ENCODE results near the gene COL8A2.

COL8A2 gene

DNA sequence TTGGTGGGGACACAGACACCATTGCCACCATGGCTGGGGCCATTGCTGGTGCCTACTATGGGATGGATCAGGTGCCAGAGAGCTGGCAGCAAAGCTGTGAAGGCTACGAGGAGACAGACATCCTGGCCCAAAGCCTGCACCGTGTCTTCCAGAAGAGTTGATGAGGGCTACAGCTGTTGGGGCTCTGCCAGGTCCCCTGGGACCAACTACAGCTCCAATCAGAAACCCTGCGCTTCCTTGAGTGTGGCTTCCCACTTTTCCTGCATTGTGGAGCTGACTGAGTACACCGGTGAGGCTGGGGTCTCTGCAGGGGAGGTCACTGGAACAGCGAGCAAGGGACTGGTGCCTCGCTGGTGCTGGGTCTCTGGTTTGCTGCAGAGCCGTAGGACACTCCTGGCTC lies 31.8 kb downstream of the COL8A2 start:
- no peak overlapping the region for H3K27ac ChIP-seq
- TF ChIP-seq ZFX (IDR thresholded peaks at IDR 0.05; ENCODE audit: borderline replicate concordance), result no peak
- TF ChIP-seq, protein P1, sequence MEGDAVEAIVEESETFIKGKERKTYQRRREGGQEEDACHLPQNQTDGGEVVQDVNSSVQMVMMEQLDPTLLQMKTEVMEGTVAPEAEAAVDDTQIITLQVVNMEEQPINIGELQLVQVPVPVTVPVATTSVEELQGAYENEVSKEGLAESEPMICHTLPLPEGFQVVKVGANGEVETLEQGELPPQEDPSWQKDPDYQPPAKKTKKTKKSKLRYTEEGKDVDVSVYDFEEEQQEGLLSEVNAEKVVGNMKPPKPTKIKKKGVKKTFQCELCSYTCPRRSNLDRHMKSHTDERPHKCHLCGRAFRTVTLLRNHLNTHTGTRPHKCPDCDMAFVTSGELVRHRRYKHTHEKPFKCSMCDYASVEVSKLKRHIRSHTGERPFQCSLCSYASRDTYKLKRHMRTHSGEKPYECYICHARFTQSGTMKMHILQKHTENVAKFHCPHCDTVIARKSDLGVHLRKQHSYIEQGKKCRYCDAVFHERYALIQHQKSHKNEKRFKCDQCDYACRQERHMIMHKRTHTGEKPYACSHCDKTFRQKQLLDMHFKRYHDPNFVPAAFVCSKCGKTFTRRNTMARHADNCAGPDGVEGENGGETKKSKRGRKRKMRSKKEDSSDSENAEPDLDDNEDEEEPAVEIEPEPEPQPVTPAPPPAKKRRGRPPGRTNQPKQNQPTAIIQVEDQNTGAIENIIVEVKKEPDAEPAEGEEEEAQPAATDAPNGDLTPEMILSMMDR (IDR thresholded peaks at IDR 0.05), result no peak

DNA sequence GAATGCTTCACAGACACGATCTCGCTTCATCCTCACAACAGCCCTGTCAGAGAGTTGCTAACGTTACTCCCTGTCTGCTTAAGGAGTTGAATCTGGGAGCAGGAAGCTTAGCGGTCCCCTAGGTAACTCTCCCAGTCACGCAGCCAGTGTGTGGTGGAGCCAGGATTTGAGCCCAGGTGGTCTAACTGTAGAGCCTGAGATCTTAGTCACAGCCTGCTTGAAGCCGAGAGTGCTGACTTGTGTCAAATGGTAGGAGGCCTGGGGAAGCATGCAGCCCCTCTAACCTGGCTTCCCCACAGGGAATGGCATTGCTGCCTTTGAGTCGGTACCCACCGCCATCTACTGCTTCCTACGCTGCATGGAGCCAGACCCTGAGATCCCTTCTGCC lies 32.2 kb downstream of the COL8A2 start:
- TF ChIP-seq, protein P1 (IDR thresholded peaks at IDR 0.05), result no peak
- TF ChIP-seq ZFX (IDR thresholded peaks at IDR 0.05; ENCODE audit: borderline replicate concordance), result no peak
- H3K27ac ChIP-seq, result no peak overlapping the region

DNA sequence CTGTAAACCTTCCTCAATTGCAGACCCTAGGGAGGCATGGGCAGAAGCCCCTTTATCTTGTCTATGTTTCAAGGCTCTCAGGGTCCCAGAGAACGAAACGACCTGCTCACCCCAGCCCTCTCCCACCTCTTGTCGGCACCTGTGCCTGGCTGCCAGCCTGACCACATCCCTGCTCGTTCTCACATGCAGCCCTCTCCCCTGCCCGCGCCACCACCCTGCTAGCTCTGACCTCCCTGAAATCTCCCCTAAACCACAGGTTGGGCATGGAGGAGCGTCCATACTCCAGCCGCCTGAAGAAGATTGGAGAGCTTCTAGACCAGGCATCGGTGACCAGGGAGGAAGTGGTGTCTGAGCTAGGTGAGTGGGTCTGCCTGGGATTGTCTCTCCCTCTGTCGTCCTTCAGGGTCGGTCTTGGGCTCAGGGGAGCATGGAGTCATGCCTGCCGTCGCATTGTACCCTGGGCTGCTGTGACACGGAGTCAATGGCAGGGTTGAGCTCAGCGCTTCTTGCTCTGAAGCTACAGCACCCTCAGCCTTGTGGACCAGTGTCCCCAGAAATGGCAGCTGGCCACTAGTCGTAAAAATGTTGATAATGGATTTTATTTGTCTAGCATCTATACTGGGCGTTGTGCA lies 32.7 kb downstream of the COL8A2 start:
- no peak for TF ChIP-seq ZFX (IDR thresholded peaks at IDR 0.05; ENCODE audit: borderline replicate concordance)
- TF ChIP-seq, protein P1 (IDR thresholded peaks at IDR 0.05), result no peak
- H3K27ac ChIP-seq, result no peak overlapping the region

DNA sequence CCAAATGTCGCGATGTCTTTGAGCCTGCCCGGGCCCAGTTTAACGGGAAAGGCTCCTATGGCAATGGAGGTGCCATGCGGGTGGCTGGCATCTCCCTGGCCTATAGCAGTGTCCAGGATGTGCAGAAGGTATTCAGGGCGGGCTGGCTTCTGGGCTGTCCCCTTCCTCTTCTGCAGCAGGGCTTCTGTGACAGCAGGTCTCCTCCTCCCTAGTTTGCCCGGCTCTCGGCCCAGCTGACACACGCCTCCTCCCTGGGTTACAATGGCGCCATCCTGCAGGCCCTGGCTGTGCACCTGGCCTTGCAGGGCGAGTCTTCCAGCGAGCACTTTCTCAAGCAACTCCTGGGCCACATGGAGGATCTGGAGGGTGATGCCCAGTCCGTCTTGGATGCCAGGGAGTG lies 33.3 kb downstream of the COL8A2 start:
- no peak overlapping the region for H3K27ac ChIP-seq
- TF ChIP-seq, protein P1 (IDR thresholded peaks at IDR 0.05), result no peak
- TF ChIP-seq ZFX (IDR thresholded peaks at IDR 0.05; ENCODE audit: borderline replicate concordance), result no peak

DNA sequence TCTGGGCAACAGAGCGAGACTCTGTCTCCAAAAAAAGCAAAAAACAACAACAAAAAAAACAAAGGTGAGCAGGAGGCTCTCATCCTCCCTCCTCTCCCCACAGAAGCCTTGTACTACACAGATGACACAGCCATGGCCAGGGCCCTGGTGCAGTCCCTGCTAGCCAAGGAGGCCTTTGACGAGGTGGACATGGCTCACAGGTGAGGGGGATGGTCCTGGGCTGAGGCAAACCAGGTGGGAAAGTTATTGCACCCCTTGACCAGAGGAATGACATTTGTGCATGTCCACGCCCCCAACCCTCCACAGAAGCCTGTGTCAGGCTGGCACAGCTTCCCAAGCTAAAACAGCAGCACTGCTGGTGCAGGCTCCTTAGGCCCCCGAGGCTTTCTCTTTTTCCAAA lies 33.9 kb downstream of the COL8A2 start:
- H3K27ac ChIP-seq, result no peak overlapping the region
- TF ChIP-seq, protein P1 (IDR thresholded peaks at IDR 0.05), result no peak
- TF ChIP-seq ZFX (IDR thresholded peaks at IDR 0.05; ENCODE audit: borderline replicate concordance), result no peak

DNA sequence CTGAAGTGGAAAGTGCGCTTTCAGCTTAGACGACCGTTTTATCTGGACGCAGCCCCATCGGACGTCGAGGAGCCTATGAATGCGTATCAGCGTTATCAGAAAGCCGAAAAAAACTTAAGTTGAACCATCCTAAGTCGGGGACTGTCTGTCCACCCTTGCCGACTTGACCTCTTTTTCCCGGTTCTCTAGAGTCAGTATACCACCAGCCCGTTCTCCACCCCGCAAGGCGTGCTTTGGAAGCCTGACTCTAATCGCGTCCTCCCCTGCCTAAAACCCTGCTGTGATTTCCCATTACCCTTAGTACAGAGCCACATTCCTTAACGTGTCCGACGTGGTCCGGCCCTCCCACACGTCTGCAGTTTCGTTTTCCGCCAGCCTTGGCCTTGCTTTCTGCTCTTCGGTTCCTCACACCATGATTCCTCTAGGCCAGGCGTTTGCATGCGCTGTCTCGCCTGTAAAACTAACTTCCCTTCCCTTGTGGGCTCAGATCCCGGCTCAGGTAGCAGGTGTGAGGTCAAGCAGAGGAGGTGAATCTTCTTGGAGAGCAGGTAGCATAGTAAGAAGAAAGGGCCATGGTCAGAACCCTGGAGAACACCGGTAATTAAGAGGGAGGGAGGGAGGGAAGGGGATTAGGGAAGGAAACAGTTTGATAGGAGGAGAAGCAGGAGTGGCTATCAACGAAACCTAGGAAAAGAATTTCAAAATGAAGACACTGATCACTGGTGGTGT lies 35.5 kb downstream of the COL8A2 start:
- H3K27ac ChIP-seq, result peak overlapping the region; percentile 70
- TF ChIP-seq ZFX (IDR thresholded peaks at IDR 0.05; ENCODE audit: borderline replicate concordance), result no peak
- TF ChIP-seq, protein P1 (IDR thresholded peaks at IDR 0.05), result no peak
